H1 (cell line): Measurements from ENCODE around the gene SLC7A5. TPM values are rescaled to one million over a fixed set of nuclear protein-coding genes. Genes with fewer than 3 reads are reported as not detected.

Experiments
- SP4 ChIP-seq: IDR thresholded peaks from 2 replicates; pipeline ENCODE4 v1.6.1; 2012; ENCODE audit warnings: low read length, inconsistent platforms
- polyA plus RNA-seq, 7 experiments: library from polyadenylated mRNA; depleted of rRNA in 3 of 7; stranded (reverse) in 5 of 7; unstranded in 2 of 7; fragments of >200 nt in 5 of 7; fragments of 200-250 nt in 2 of 7; gene quantifications; 1 replicate in 5 of 7; 2 replicates in 1 of 7; 4 replicates in 1 of 7; pipeline versions ENCODE4 v1.2.1 to v1.2.3, GENCODE V29; 2011 to 2013; ENCODE audit warnings: missing spikeins in 2 of 7, mixed read lengths in 2 of 7
- total RNA-seq: library from RNA; stranded (reverse); fragmentation: NEBNext Ultra II Directional; extraction: Animal tissue kit (Norgen Biotek cat#: 25700); gene quantifications from 2 replicates; pipeline ENCODE4 v1.2.1, GENCODE V29; 2021

Gene SLC7A5
- total and polyA plus RNA-seq, 2 of the 8 experiments (the other 6 are each of a cell fraction or from before 2014, with no cell fraction given), result 68.2 to 341 TPM

GRCh38 chr16:87829622-87829980 lies 39.7 kb downstream of the SLC7A5 start (continued):
- no peak for TF ChIP-seq SP4
